ENCODE results near the gene SSBP2.
"Not testable (repeated sequence)": the region's sequence is repeated elsewhere in the genome, so short reads cannot be mapped to it uniquely, and the experiment has no call there.

Gene SSBP2

DNA sequence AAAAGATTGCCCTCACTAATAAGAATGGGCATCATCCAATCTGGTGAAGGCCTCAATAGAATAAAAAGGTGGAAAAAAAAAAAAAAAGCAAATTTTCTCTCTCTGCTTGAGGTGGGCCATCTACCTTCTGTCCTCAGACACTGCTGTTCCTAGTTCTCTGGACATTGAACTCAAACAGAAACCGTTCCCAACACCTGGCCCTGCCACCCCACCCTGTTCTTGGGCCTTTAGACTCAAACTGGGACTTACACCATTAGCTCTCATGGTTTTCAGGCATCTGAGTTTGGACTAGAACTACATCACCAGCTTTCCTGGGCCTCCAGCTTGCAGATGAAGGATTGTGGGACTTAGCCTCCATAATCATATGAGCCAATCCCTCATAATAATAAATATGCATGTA, 71.0 kb downstream of the SSBP2 start:
- Histone ChIP-seq H3K27ac (ENCODE audit: low read depth, low read length) (no peak overlapping the region), H3K9me3 (ENCODE audit: insufficient read depth, low read length) (no peaks in the 10 kb centered on the region), H3K9ac (ENCODE audit: low read length) (no peak overlapping the region), H3K27me3 (ENCODE audit: low read length) (no peaks in the 10 kb centered on the region), H3K4me3 (ENCODE audit: insufficient read depth, low read length, poor library complexity, severe bottlenecking) (no peak overlapping the region), H3K79me2 (ENCODE audit: insufficient read depth, low read length) (peaks cover 100% of the 10 kb centered on the region), H3K9me2 (replicated peaks; ENCODE audit: insufficient read depth, low read length) (no peaks in the 10 kb centered on the region), H4K20me1 (ENCODE audit: low read depth, low read length) (peaks cover 23% of the 10 kb centered on the region), H3F3A (ENCODE audit: insufficient read depth) (no peaks in the 10 kb centered on the region), H2AFZ (ENCODE audit: low read depth, low read length, severe bottlenecking) (no peak overlapping the region), H3K4me2 (ENCODE audit: low read depth, low read length, poor library complexity, severe bottlenecking) (no peak overlapping the region), H3K36me3 (ENCODE audit: low read length) (no peaks in the 10 kb centered on the region; the same call in 1 of the 2 replicates)
- TF ChIP-seq CTCF (IDR thresholded peaks at IDR 0.05; ENCODE audit: insufficient read depth, low read length, poor library complexity, severe bottlenecking) = no peak
- TF ChIP-seq EZH2phosphoT487 (conservative IDR thresholded peaks at IDR 0.05; ENCODE audit: low read length) = no peak

DNA sequence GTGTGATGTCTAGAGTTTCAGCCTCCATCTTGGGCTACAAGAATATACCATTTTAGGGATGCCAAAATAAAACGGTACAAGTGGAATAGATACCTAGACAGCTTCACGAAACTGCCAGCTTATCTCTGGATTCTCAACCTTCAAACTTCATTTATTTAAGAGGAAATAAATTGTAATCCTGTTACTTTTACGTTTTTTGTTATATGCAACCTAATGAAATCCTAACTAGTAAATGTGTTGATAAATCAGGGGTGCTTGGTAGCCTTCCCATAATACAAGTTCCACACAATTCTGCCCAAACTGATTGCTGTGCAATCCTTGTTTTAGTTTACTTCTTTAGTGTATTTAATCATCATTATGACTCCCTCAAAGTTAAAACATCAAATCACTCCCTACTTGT, 75.5 kb downstream of the SSBP2 start:
- Histone ChIP-seq H3K9me3 (ENCODE audit: insufficient read depth, low read length) (no peaks in the 10 kb centered on the region), H4K20me1 (ENCODE audit: low read depth, low read length) (peaks cover 22% of the 10 kb centered on the region), H3K36me3 (ENCODE audit: low read length) (no peaks in the 10 kb centered on the region), H3K79me2 (ENCODE audit: insufficient read depth, low read length) (peaks cover 100% of the 10 kb centered on the region), H3K9ac (ENCODE audit: low read length) (no peak overlapping the region), H3K27ac (ENCODE audit: low read depth, low read length) (no peak overlapping the region), H3K9me2 (replicated peaks; ENCODE audit: insufficient read depth, low read length) (no peaks in the 10 kb centered on the region), H2AFZ (ENCODE audit: low read depth, low read length, severe bottlenecking) (no peak overlapping the region), H3K4me2 (ENCODE audit: low read depth, low read length, poor library complexity, severe bottlenecking) (no peak overlapping the region), H3F3A (ENCODE audit: insufficient read depth) (no peaks in the 10 kb centered on the region), H3K27me3 (ENCODE audit: low read length) (no peaks in the 10 kb centered on the region), H3K4me3 (ENCODE audit: insufficient read depth, low read length, poor library complexity, severe bottlenecking) (no peak overlapping the region)
- no peak for TF ChIP-seq CTCF (IDR thresholded peaks at IDR 0.05; ENCODE audit: insufficient read depth, low read length, poor library complexity, severe bottlenecking)

DNA sequence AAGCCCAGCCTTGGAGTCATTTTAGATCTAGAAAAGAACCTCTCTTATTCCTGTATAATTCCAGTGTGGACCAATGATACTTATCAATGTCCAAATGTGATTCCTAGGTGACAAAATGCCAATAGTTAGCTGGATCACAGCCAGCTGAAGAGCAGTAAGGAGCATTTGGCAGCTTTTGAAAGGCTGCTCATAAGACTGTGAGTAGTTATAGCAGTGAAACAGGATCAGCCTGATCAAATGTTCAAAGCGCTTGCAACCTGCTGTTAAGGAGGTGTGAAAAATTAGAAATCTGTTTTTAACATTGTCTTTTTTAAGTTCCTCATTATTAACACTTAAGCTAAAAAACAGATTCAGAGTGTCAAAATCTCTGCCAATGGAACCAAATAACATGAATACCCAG, 85.1 kb downstream of the SSBP2 start:
- Histone ChIP-seq H3K9me3 (ENCODE audit: insufficient read depth, low read length) (no peaks in the 10 kb centered on the region), H3K9ac (ENCODE audit: low read length) (no peak overlapping the region), H3K36me3 (ENCODE audit: low read length) (no peaks in the 10 kb centered on the region; the same call in 1 of the 2 replicates), H3F3A (ENCODE audit: insufficient read depth) (no peaks in the 10 kb centered on the region), H3K27me3 (ENCODE audit: low read length) (no peaks in the 10 kb centered on the region), H3K4me2 (ENCODE audit: low read depth, low read length, poor library complexity, severe bottlenecking) (no peak overlapping the region), H3K4me3 (ENCODE audit: insufficient read depth, low read length, poor library complexity, severe bottlenecking) (no peak overlapping the region), H3K9me2 (replicated peaks; ENCODE audit: insufficient read depth, low read length) (no peaks in the 10 kb centered on the region), H2AFZ (ENCODE audit: low read depth, low read length, severe bottlenecking) (no peak overlapping the region), H3K79me2 (ENCODE audit: insufficient read depth, low read length) (peaks cover 98% of the 10 kb centered on the region), H4K20me1 (ENCODE audit: low read depth, low read length) (peaks cover 5% of the 10 kb centered on the region), H3K27ac (ENCODE audit: low read depth, low read length) (no peak overlapping the region)
- no peak for TF ChIP-seq EZH2phosphoT487 (conservative IDR thresholded peaks at IDR 0.05; ENCODE audit: low read length)

- H3F3A ChIP-seq (ENCODE audit: insufficient read depth); H3K27ac ChIP-seq (ENCODE audit: low read depth, low read length); H3K9me2 ChIP-seq (replicated peaks; ENCODE audit: insufficient read depth, low read length); H3K27me3 ChIP-seq (ENCODE audit: low read length); H3K4me2 ChIP-seq (ENCODE audit: low read depth, low read length, poor library complexity, severe bottlenecking); H3K36me3 ChIP-seq (ENCODE audit: low read length); H3K9me3 ChIP-seq (ENCODE audit: insufficient read depth, low read length); H3K9ac ChIP-seq (ENCODE audit: low read length); H2AFZ ChIP-seq (ENCODE audit: low read depth, low read length, severe bottlenecking); H3K4me3 ChIP-seq (ENCODE audit: insufficient read depth, low read length, poor library complexity, severe bottlenecking): not testable (repeated sequence)
- Histone ChIP-seq H4K20me1 (ENCODE audit: low read depth, low read length) (0 out of 2 replicates have a peak, but pooled peaks cover 10% of the 10 kb centered on the region), H3K79me2 (ENCODE audit: insufficient read depth, low read length) (peaks cover 96% of the 10 kb centered on the region)
Observed at GRCh38 chr5:81660624-81661023, 90.3 kb downstream of the SSBP2 start.

All from SU-DHL-6 (cell line).